H7 (cell line): ENCODE results near the gene TAS2R13. TPM values are rescaled to one million over a fixed set of nuclear protein-coding genes. Genes with fewer than 3 reads are reported as not detected.

ENCODE experiments used
- DNase-seq: peaks from one replicate; pipeline ENCODE4 v3.0.0; 2012
- H3K27me3 ChIP-seq: 2 replicates; pipeline ENCODE4 v1.6.0; 2011; ENCODE audit warnings: mild to moderate bottlenecking, low read length; ENCODE audit not compliant: control insufficient read depth, insufficient read depth
- H3K36me3 ChIP-seq: replicated peaks from 2 replicates; pipeline ENCODE4 v1.5.1; 2011; ENCODE audit warnings: low read length; ENCODE audit not compliant: control insufficient read depth, insufficient read depth
- H3K4me3 ChIP-seq: 2 replicates; pipeline ENCODE4 v1.5.1; 2011; ENCODE audit warnings: low read depth, mild to moderate bottlenecking, control low read depth, low read length, moderate library complexity; ENCODE audit not compliant: insufficient read depth
- total RNA-seq: library from RNA; depleted of rRNA; stranded (reverse); fragments of >200 nt; shearing (Covaris generic); gene quantifications from 2 replicates; pipeline ENCODE4 v1.2.3, GENCODE V29; 2014; rRNA removed

TAS2R13 gene
- total RNA-seq = 0.24 TPM in 1 of 2 replicates, not detected in the other

GRCh38 chr12:10909462-10909861 is at the start of gene TAS2R13:
TSS of gene TAS2R13 (minus strand) at chr12:10909562. CDS start at chr12:10909298, 264 bp downstream.
- H3K4me3 ChIP-seq = no peak within 1 kb of the TSS
- no peaks in the 10 kb centered on the region for H3K36me3 ChIP-seq
- DNase-seq = no peak
- no peaks in the 10 kb centered on the region for H3K27me3 ChIP-seq

- Histone ChIP-seq H3K36me3 (no peaks in the 10 kb centered on the region), H3K4me3 (no peak overlapping the region), H3K27me3 (no peaks in the 10 kb centered on the region)
- no peak for DNase-seq
These were observed 48.4 kb upstream of the TAS2R13 start for GRCh38 chr12:10957741-10958140.

GRCh38 chr12:10956085-10956484 is 46.7 kb upstream of the TAS2R13 start:
- no peaks in the 10 kb centered on the region for H3K36me3 ChIP-seq
- no peaks in the 10 kb centered on the region for H3K27me3 ChIP-seq
- DNase-seq = no peak
- no peak overlapping the region for H3K4me3 ChIP-seq

- DNase-seq = no peak
- no peak overlapping the region for H3K4me3 ChIP-seq
- no peaks in the 10 kb centered on the region; the same call in 1 of the 2 replicates for H3K36me3 ChIP-seq
- no peaks in the 10 kb centered on the region for H3K27me3 ChIP-seq
These were observed 43.3 kb upstream of the TAS2R13 start for GRCh38 chr12:10952645-10953044.

GRCh38 chr12:10943167-10943566 is 33.8 kb upstream of the TAS2R13 start:
- no peak for DNase-seq
- no peaks in the 10 kb centered on the region for H3K36me3 ChIP-seq
- no peaks in the 10 kb centered on the region for H3K27me3 ChIP-seq
- H3K4me3 ChIP-seq = no peak overlapping the region

DNA sequence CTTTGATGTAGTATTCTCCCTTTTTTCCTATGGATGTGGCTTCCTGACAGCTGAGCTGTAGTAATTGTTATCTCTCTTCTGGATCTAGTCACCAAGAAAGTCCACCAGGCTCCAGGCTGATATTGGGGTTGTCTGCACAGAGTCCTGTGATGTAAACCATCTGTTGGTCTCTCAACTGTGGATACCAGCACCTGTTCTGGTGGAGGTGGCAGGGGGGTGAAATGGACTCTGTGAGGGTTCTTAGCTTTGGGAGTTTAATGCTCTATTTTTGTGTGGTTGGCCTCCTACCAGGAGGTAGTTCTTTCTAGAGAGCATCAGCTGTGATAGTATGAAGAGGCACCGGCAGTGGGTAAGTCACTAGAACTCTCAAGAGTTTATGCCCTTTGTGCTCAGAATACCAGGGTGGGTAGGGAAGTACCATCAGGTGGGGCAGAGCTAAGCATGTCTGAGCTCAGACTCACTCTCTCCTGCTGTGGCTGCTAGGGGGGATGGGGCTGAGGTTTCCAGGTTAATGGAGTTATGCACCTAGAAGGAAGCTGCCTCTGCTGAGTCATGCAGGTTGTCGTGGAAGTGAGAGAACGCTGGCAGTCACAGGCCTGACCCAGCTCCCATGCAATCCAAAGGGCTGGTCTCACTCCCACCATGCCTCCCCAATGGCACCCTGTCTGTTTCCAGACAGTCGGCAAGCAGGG is 32.7 kb upstream of the TAS2R13 start:
- Histone ChIP-seq H3K4me3 (no peak overlapping the region), H3K36me3 (no peaks in the 10 kb centered on the region)
- DNase-seq = no peak

GRCh38 chr12:10941369-10941768 is 32.0 kb upstream of the TAS2R13 start:
- no peak for DNase-seq
- Histone ChIP-seq H3K36me3 (no peaks in the 10 kb centered on the region), H3K4me3 (no peak overlapping the region), H3K27me3 (no peaks in the 10 kb centered on the region)

More for the DNA sequence above, 32.7 kb upstream of the TAS2R13 start:
- H3K27me3 ChIP-seq = no peaks in the 10 kb centered on the region

DNA sequence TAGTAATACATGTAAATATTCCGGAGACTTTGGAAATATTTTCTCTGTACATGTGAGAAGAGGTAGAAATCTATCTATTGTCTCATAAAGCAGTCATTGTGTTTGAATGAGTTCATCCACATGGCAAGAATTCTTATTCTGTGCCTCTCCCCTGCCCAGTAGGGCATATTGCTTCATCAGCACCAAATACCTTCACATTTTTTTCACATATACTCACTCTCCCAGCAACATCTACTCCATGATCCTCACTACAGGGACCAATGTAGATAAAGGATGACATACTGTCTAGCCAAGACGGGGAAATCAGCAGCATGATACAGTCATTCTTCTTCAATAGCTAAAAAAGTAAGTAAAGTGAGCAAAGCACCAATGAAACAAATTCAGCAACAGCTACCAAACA is 31.0 kb upstream of the TAS2R13 start:
- DNase-seq = no peak
- Histone ChIP-seq H3K27me3 (no peaks in the 10 kb centered on the region), H3K36me3 (no peaks in the 10 kb centered on the region), H3K4me3 (no peak overlapping the region)

- Histone ChIP-seq H3K4me3 (no peak within 1 kb of the TSS), H3K36me3 (no peaks in the 10 kb centered on the region), H3K27me3 (no peaks in the 10 kb centered on the region)
- DNase-seq = no peak
These were observed 29.8 kb upstream of the TAS2R13 start, which contains the start of gene TAS2R14 for GRCh38 chr12:10939163-10939562. TSS of gene TAS2R14 (minus strand) at chr12:10939263. CDS start at chr12:10939207, 56 bp downstream.

DNA sequence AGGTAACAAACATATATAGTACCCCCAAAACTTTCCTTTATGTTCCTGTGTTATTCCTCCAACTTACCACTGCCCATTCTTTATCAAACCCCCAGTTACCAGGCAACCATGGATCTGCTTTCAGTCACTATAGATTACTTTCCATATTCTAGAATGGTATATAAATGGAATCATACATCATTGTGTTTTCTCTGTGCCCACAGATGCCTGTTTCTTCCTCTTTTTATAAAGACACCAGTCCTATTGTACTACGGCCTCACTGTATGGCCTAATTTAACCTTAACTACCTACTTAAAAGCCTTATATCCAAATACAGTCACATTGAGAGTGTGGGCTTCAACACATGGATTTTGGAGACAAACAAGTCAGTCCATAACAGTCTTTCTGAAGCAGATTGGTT is 27.1 kb upstream of the TAS2R13 start:
- H3K4me3 ChIP-seq = no peak overlapping the region
- no peak for DNase-seq
- no peaks in the 10 kb centered on the region for H3K27me3 ChIP-seq
- no peaks in the 10 kb centered on the region for H3K36me3 ChIP-seq

DNA sequence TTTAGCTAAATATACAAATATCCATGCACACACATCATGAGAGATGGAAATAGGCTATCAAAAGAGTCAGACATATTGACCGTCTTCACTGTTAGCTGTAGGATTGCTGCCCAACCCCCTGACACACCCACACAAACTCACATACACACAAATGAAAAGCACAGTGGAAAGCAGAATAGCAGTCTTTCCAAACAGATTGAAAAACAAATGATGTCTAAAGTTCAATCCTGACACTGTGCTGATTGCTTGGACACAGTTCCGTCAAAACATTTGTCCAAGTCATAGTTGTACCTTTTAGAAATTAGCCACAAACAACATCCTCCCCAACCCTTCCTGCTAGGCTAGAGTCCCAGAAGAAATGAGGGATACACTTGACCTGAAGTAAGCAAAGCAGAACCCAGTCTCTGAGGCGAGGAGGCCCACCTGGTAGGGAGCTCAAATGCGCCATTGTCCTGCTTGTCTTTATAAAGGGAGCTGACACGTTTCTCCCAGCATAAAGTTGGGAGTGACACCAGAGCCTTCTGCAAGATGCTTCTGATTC is 19.5 kb upstream of the TAS2R13 start, which contains the start of gene PRH2:
PRH2 (plus strand) TSS at position 491 of the 541 bp plus-strand sequence; CDS start at position 529, 38 bp downstream.
- Histone ChIP-seq H3K36me3 (no peaks in the 10 kb centered on the region), H3K4me3 (no peak within 1 kb of the TSS), H3K27me3 (no peaks in the 10 kb centered on the region)
- no peak for DNase-seq

DNA sequence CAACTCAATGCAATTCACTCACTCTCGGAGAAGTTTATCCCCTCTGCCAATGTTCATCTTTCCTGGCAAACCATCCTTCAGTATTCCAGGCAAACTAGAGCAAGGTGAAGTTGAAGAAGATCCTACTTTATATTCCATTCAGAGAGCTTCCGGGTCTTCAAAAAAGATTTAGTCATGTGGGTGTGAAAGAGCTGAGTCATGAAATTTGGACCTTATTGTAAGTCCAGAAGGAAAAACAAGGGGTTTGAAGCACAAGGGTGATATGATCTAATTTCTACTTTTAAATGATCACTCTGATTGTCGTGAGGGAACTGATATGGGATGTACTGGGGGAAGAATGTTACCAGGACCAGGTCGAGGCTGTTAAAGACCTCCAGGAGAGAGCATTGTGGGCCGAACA is 16.9 kb upstream of the TAS2R13 start:
- Histone ChIP-seq H3K36me3 (no peaks in the 10 kb centered on the region), H3K27me3 (no peaks in the 10 kb centered on the region), H3K4me3 (no peak overlapping the region)
- DNase-seq = no peak

- no peak for DNase-seq
- Histone ChIP-seq H3K36me3 (no peaks in the 10 kb centered on the region), H3K4me3 (no peak overlapping the region), H3K27me3 (no peaks in the 10 kb centered on the region)
These were observed 10.4 kb upstream of the TAS2R13 start for GRCh38 chr12:10919809-10920208.

DNA sequence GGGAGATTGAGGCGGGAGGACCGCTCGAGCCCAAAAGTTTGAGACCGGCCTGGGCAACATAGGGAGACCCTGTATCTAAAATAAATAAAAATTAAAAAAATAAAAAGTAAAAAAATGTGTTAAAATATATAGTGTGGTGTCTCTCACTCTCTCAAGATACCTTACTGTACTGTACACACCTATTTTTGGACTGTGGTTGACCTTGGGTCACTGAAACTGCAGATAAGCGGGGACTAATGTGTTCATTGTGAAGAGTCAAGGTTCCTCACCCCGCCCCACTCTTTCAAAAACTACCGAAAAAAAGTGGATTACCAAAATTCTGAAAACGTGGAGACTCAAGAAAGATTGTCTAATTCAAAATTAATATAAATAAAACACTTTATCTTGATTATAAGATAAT is 1.0 kb upstream of the TAS2R13 start:
- Histone ChIP-seq H3K27me3 (no peaks in the 10 kb centered on the region), H3K4me3 (no peak overlapping the region), H3K36me3 (no peaks in the 10 kb centered on the region)
- DNase-seq = no peak

DNA sequence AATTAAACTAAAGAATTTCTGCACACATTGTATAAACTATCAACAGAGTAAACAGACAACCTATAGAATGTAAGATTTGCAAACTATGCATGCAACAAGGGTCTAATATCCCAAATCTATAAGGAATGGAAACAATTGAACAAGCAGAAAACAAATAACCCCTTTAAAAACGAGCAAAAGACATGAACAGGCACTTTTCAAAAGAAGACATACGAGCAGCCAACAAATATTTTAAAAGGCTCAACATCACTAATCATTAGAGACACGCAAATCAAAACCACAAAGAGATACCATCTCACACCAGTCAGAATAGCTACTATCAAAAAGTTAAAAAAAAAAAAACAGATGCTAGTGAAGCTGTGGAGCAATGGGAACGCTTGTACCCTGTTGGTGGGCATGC is 4.7 kb downstream of the TAS2R13 start:
- no peak overlapping the region for H3K4me3 ChIP-seq
- H3K36me3 ChIP-seq = no peaks in the 10 kb centered on the region
- no peaks in the 10 kb centered on the region for H3K27me3 ChIP-seq
- DNase-seq = no peak
